GM21515 (cell line): ENCODE results near the gene HIKESHI.
"Not testable (repeated sequence)": the region's sequence is repeated elsewhere in the genome, so short reads cannot be mapped to it uniquely, and the experiment has no call there.

Experiments
- ATAC-seq: cut with Tn5 transposase; IDR thresholded peaks from one replicate; pipeline ENCODE4 v1.9.1; 2021; ENCODE audit not compliant: unreplicated experiment

HIKESHI gene

GRCh38 chr11:86292912-86293616, 9.0 kb upstream of the HIKESHI start:
- peak; percentile 50 for ATAC-seq

DNA sequence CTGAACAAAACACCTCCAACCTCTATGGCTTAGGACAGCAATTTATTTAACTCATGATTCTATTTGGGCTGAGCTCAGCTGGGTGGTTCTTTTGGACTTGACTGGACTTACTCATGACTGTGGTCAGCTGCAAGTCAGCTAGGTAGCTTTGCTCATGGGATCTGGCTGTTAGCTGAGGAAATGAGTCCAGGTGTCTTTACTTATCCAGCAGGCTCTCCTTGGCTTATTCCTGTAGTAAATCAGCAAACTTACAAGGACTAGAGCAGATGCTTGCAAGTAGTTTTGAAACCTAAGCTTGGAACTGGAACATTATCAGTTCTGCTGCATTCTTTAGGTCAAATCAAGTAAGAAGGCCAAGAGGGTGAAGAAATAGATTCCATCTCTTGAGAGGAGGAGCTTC, 8.0 kb upstream of the HIKESHI start:
- ATAC-seq = no peak

DNA sequence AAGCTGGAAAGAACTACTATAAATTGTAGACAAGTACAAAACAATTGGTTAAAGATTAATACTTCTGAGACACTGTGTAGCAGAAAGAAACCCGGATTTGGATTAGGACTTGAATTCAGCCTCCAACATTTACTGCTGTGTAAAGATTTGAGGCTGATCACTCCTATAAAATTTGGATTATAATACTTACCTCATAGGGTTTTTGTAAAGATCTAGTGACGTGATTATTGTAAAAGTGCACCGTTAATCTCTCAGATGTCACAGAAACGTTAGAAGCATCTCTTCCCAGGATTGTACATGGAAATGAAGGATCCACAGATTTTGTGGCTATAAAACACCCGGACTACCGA, 323 bp upstream of the HIKESHI start:
- ATAC-seq = peak; percentile 6

DNA sequence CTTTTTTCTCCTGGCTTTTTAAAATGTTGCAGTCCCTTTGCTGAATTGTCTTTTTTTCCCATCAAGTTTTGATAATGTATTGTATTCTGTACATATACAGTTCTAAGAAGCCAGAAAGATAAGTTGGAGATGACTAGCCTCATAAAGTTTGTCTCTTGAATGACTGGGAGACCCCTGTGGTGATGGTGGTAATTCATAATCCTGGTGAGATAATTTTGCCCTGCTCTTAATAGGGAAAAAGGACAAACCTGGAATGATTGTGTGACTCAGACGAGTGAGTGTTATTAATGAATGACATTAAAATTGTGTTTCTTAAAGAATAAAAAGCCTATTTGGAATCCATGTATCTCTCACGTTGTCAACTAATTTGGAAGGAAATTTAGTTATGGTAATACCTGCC, 1.2 kb downstream of the HIKESHI start:
- ATAC-seq = no peak

DNA sequence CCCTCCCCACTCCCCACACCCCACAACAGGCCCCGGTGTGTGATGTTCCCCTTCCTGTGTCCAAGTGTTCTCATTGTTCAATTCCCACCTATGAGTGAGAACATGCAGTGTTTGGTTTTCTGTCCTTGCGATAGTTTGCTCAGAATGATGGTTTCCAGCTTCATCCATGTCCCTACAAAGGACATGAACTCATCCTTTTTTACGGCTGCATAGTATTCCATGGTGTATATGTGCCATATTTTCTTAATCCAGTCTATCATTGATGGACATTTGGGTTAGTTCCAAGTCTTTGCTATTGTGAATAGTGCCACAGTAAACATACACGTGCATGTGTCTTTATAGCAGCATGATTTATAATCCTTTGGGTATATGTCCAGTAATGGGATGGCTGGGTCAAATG, 6.7 kb downstream of the HIKESHI start:
- ATAC-seq = not testable (repeated sequence)

GRCh38 chr11:86313793-86314192, 11.8 kb downstream of the HIKESHI start:
- ATAC-seq = no peak

- no peak for ATAC-seq
Measured at GRCh38 chr11:86314636-86315035, 12.6 kb downstream of the HIKESHI start.

- ATAC-seq = no peak
Measured at GRCh38 chr11:86335131-86335767, 33.2 kb downstream of the HIKESHI start.

DNA sequence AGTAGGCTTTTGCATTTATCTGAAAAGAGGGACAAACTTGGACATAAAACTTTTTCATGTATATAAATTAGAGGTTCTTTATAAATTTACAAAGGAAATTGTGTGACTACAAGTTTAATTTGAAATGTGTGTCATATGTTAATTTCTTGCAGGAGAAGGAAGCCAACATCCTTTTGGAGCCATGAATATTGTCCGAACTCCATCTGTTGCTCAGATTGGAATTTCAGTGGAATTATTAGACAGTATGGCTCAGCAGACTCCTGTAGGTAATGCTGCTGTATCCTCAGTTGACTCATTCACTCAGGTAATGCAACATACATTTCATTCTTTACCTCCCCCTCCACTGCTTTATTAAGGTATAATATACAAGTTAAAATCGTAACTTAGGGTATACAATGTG, 35.2 kb downstream of the HIKESHI start:
- ATAC-seq = no peak

GRCh38 chr11:86341382-86341781, 39.3 kb downstream of the HIKESHI start:
- ATAC-seq = no peak

DNA sequence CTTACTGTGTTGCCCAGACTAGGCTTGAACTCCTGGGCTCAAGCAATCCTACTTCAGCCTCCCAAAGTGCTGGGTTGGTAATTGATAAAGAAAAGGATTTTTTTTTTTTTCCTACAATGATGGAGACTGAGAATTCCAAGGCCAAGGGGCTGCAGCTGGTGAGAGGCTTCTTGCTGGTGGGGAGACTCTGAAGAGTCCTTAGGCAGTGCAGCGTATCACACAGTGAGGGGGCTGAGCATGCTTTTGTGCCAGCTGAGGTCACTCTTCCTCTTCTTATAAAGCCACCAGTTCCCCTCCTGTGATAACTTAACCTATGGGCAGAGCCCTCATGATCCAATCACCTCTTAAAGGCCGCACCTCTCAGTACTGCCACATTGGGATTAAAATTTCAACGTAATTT, 44.5 kb downstream of the HIKESHI start:
- ATAC-seq = no peak

- no peak for ATAC-seq
Measured at GRCh38 chr11:86355256-86355655, 53.2 kb downstream of the HIKESHI start.

DNA sequence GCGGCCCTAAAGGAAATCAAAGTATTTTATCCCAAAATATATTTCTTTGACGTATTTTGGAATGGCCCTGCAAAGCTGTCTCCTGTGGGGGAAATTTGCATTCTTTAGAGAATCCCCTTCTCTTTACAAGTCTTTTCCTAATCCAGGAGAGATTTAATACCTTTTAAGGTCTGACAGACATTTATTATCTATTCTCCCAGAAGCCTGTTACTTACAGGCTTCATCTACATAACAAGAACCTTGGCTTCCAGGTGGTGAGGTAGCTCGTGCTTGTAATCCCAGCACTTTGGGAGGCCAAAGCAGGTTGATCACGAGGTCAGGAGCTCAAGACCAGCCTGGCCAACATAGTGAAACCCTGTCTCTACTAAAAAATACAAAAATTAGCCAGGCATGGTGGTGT, 55.4 kb downstream of the HIKESHI start:
- ATAC-seq = not testable (repeated sequence)

- no peak for ATAC-seq
Measured at GRCh38 chr11:86358720-86359119, 56.7 kb downstream of the HIKESHI start.

DNA sequence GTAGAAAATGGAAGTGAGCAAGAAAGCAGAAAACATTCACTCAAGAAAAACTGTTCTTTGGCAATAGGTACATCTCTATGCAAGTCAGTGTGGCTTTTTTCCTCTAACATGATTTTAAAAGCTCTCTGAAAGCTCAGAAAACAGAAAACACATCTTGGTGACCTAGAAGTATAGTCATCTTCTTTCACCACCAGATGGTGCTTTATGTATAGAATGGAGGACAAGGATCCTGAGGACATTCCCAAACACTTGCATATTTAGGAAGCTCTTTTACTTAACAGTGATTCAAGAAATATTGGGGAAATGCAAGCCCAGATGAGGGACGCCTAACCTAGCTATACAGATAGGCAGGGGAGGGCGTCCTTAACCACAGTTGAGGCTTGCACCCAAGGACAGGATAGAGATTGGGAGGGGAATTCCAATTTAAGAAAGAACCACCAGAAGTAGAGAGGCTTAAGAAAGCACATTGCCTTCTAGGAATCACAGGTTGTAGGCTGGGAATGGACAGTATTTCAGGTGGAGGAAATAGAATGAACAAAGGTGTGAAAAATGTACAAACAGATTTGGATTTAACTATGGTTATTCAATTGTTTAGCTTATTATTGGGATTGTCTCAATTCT, 58.8 kb downstream of the HIKESHI start:
- no peak for ATAC-seq

GRCh38 chr11:86363424-86363823, 61.4 kb downstream of the HIKESHI start:
- ATAC-seq = no peak

DNA sequence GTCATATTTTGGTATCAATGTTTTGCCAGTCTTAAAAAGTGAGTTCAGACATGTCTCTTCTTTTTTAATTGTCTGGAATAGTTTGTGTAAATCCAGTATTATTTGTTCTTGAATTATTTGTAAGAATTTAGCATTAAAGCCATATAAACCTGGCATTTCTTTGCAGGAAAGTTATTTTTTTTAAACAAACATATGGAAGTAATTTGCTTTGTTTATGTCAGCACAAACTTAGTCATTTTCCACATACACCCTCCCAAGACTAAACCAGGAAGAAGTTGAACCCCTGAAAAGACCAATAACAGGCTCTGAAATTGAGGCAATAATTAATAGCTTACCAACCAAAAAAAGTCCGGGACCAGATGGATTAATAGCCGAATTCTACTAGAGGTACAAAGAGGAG, 63.5 kb downstream of the HIKESHI start:
- no peak for ATAC-seq

DNA sequence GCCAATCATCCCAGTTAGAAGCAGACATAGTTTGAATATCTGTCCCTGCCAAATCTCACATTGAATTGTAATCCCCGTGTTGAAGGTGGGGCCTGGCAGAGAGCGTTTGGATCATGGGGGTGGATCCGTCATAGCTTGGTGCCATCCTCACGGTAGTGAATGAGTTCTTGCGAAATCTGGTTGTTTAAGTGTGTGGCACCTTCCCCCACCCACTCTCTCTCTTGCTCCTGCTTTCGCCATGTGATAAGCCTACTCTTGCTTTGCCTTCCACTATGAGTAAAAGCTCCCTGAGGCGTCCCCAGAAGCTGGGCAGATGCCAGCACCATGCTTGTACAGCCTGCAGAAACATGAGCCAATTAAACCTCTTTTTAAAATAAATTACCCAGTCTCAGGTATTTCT, 67.6 kb downstream of the HIKESHI start:
- ATAC-seq = no peak

DNA sequence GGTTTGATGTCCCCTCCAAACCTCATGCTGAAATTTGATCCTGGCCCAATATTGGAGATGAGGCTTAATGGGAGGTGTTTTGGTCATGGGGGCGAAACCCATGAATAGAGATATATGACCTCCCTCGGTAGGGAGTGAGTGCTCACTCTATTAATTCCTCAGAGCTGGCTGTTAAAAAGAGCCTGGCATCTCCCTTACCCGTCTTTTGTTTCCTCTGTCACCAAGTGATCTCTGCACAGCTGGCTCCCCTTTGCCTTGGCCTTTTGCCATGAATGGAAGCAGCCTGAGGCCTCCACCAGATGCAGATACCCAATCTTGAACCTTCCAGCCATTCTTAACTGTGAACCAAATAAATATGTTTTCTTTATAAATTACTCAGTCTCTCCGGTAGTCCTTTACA, 68.1 kb downstream of the HIKESHI start:
- no peak for ATAC-seq

- ATAC-seq = no peak
Measured at GRCh38 chr11:86370922-86371594, 69.0 kb downstream of the HIKESHI start.

DNA sequence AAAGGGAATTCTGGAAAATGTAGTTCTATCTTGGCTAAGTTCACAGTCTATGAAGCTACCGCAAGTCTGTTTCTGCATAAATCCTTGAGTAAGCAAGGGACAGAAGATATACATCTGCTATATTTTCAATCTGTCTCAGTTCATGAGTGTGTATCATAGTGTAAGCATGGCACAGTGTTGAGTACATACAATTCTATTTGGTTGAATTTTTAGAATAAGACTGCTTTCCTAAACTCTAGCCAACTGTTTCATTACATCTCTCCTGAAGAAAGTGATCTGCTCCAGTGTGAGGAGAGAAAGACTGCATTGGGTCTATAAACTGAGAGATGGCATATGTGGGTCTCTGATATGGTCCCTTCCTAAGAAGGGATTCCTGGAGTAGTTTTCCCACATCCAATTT, 70.0 kb downstream of the HIKESHI start:
- ATAC-seq = no peak

GRCh38 chr11:86372586-86372985, 70.5 kb downstream of the HIKESHI start:
- no peak for ATAC-seq
